Esophagus muscularis mucosa (tissue), 4 donors: ENCODE measurements around the gene LACC1. TPM values are rescaled to one million over a fixed set of nuclear protein-coding genes. Genes with fewer than 3 reads are reported as not detected.
A peak's percentile ranks its signal among the peaks of the same experiment; 100 is the strongest.

ENCODE experiments used
- DNase-seq: peaks from one replicate; pipeline ENCODE4 v3.0.0-alpha.2; 2017; ENCODE audit errors: extremely low spot score
- H3K27ac ChIP-seq, 4 donors: fragments of 200-600 bp; sonication (generic); replicated peaks in 1 of 4; 1 replicate in 3 of 4; 2 replicates in 1 of 4; pipeline ENCODE4 v1.5.1; 2016 to 2019; ENCODE audit warnings: mild to moderate bottlenecking in 1 of 4
- H3K27me3 ChIP-seq, 4 donors: fragments of 200-600 bp; sonication (generic); one replicate each; pipeline versions ENCODE4 v1.5.1 to v1.6.0; 2016 to 2019
- H3K36me3 ChIP-seq, 4 donors: fragments of 200-600 bp; sonication (generic); one replicate each; pipeline ENCODE4 v1.5.1; 2016 to 2019
- H3K4me1 ChIP-seq, 4 donors: fragments of 200-600 bp; sonication (generic); one replicate each; pipeline ENCODE4 v1.5.1; 2016 to 2019
- H3K4me3 ChIP-seq, 4 donors: fragments of 200-600 bp; sonication (generic); 1 replicate in 2 of 4; 2 replicates in 2 of 4; pipeline ENCODE4 v1.5.1; 2016 to 2019; ENCODE audit warnings: mild to moderate bottlenecking in 4 of 4, moderate library complexity in 1 of 4
- H3K9me3 ChIP-seq, 4 donors: fragments of 200-600 bp; sonication (generic); 1 replicate in 3 of 4; 2 replicates in 1 of 4; pipeline ENCODE4 v1.5.1; 2016 to 2019
- CTCF ChIP-seq, 3 experiments: fragments of 200-600 bp in 2 of 3; fragments of 450-650 bp in 1 of 3; sonication (generic) in 2 of 3; IDR thresholded peaks; one replicate each; pipeline ENCODE4 v1.5.1; 2017 to 2019; ENCODE audit warnings: antibody characterized with exemption in 3 of 3, mild to moderate bottlenecking in 2 of 3, moderate library complexity in 1 of 3
- EP300 ChIP-seq: sonication (generic); formaldehyde crosslinking; IDR thresholded peaks from one replicate; pipeline ENCODE4 v1.6.1; 2017; ENCODE audit warnings: antibody characterized with exemption
- POLR2A ChIP-seq: fragments of 450-650 bp; IDR thresholded peaks from one replicate; pipeline ENCODE4 v1.6.1; 2017; ENCODE audit warnings: antibody characterized with exemption, moderate library complexity, mild to moderate bottlenecking, low read depth
- POLR2AphosphoS5 ChIP-seq, 2 donors: sonication (generic); formaldehyde crosslinking; IDR thresholded peaks; one replicate each; pipeline ENCODE4 v1.6.1; 2017; ENCODE audit warnings: antibody characterized with exemption in 2 of 2
- WGBS: methylation state at CpG from one replicate; pipeline ENCODE4 v1.1.5; 2018; 5-methylcytosine and 5-hydroxymethylcytosine counted together
- intact Hi-C: fragments of 100-400 bp; cut with DNase I; formaldehyde crosslinking; loops from one replicate; pipeline ENCODE4 v1.15.1; 2023
- total RNA-seq, 4 donors: library from RNA; depleted of rRNA; stranded (reverse); fragments of >200 nt; gene quantifications; one replicate each; pipeline versions ENCODE4 v1.1.0 to v1.2.1, GENCODE V29; 2016

LACC1 gene
- total RNA-seq, 4 donors from 2014 or later, result 9.0 to 13.3 (median 11.3) TPM

- no peaks in the 10 kb centered on the region for H3K36me3 ChIP-seq
- no peak for DNase-seq
- WGBS, result 82% methylated on average over 2 of the region's 2 CpGs
- no peak overlapping the region for H3K4me3 ChIP-seq
- H3K27me3 ChIP-seq, result no peaks in the 10 kb centered on the region
- peaks cover 0 to 5% (median 3%) of the 10 kb centered on the region in 4 donors for H3K9me3 ChIP-seq
- peaks cover 13 to 30% (median 24%) of the 10 kb centered on the region in 4 donors for H3K4me1 ChIP-seq
- intact Hi-C loops, result no loop called here
- TF ChIP-seq POLR2A (no peak), CTCF (IDR thresholded peaks at IDR 0.05) (no peak), EP300 (no peak), POLR2AphosphoS5 (IDR thresholded peaks at IDR 0.05) (no peak)
- H3K27ac ChIP-seq, result no peak overlapping the region
Measured at GRCh38 chr13:43933378-43933777, 53.7 kb downstream of the LACC1 start.

GRCh38 chr13:43934273-43934672 is 54.6 kb downstream of the LACC1 start:
- no peak for DNase-seq
- intact Hi-C loops, result no loop called here
- H3K36me3 ChIP-seq, result no peaks in the 10 kb centered on the region
- no peak overlapping the region for H3K4me3 ChIP-seq
- no peaks in the 10 kb centered on the region for H3K27me3 ChIP-seq
- no peak overlapping the region for H3K27ac ChIP-seq
- TF ChIP-seq CTCF (IDR thresholded peaks at IDR 0.05) (no peak), EP300 (no peak), POLR2A (no peak), POLR2AphosphoS5 (IDR thresholded peaks at IDR 0.05) (no peak)
- H3K9me3 ChIP-seq, result peaks cover 0 to 5% (median 3%) of the 10 kb centered on the region in 4 donors
- H3K4me1 ChIP-seq, result peaks cover 16 to 39% (median 33%) of the 10 kb centered on the region in 4 donors

- H3K9me3 ChIP-seq, result peaks cover 0 to 5% (median 3%) of the 10 kb centered on the region in 4 donors
- TF ChIP-seq EP300 (no peak), POLR2A (no peak), POLR2AphosphoS5 (IDR thresholded peaks at IDR 0.05) (no peak), CTCF (IDR thresholded peaks at IDR 0.05) (no peak)
- intact Hi-C loops, result no loop called here
- 63% methylated on average over 1 of the region's 1 CpG for WGBS
- H3K27ac ChIP-seq, result no peak overlapping the region
- DNase-seq, result no peak
- H3K27me3 ChIP-seq, result no peaks in the 10 kb centered on the region
- no peak overlapping the region for H3K4me3 ChIP-seq
- peaks cover 19 to 41% (median 36%) of the 10 kb centered on the region in 4 donors for H3K4me1 ChIP-seq
- no peaks in the 10 kb centered on the region for H3K36me3 ChIP-seq
Measured at GRCh38 chr13:43935878-43936277, 56.2 kb downstream of the LACC1 start.

GRCh38 chr13:43936647-43937046 is 56.9 kb downstream of the LACC1 start:
- WGBS, result 29% methylated on average over 3 of the region's 3 CpGs

More at GRCh38 chr13:43936647-43937046, 56.9 kb downstream of the LACC1 start:
- Histone ChIP-seq H3K27ac (peak overlapping the region; percentile 13 to 49 (median 40)), H3K27me3 (no peaks in the 10 kb centered on the region), H3K9me3 (peaks cover 0 to 5% (median 0%) of the 10 kb centered on the region in 4 donors), H3K4me3 (no peak overlapping the region), H3K4me1 (peaks cover 19 to 41% (median 36%) of the 10 kb centered on the region in 4 donors), H3K36me3 (no peaks in the 10 kb centered on the region)
- DNase-seq, result no peak
- TF ChIP-seq POLR2A (no peak), EP300 (no peak), CTCF (IDR thresholded peaks at IDR 0.05) (no peak), POLR2AphosphoS5 (IDR thresholded peaks at IDR 0.05) (no peak)
- intact Hi-C loops, result no loop called here
